MM.1S (cell line): ENCODE results near the gene IQCB1.

Source experiments
- EZH2 ChIP-seq: fragments of 300-600 bp; sonication (generic); optimal IDR thresholded peaks from 2 replicates; pipeline ENCODE3; 2017; ENCODE audit warnings: low read depth, mild to moderate bottlenecking, antibody characterized with exemption, low read length, mixed read lengths
- EZH2phosphoT487 ChIP-seq: fragments of 300-600 bp; sonication (generic); IDR thresholded peaks from 2 replicates; pipeline ENCODE4 v1.6.1; 2018; ENCODE audit warnings: antibody characterized with exemption, low read length
- TF ChIP-seq, protein P1 (sequence below): fragments of 300-600 bp; sonication (generic); IDR thresholded peaks from 2 replicates; pipeline ENCODE4 v1.5.1; 2016; ENCODE audit warnings: antibody characterized with exemption, low read length, mixed read lengths

DNA sequence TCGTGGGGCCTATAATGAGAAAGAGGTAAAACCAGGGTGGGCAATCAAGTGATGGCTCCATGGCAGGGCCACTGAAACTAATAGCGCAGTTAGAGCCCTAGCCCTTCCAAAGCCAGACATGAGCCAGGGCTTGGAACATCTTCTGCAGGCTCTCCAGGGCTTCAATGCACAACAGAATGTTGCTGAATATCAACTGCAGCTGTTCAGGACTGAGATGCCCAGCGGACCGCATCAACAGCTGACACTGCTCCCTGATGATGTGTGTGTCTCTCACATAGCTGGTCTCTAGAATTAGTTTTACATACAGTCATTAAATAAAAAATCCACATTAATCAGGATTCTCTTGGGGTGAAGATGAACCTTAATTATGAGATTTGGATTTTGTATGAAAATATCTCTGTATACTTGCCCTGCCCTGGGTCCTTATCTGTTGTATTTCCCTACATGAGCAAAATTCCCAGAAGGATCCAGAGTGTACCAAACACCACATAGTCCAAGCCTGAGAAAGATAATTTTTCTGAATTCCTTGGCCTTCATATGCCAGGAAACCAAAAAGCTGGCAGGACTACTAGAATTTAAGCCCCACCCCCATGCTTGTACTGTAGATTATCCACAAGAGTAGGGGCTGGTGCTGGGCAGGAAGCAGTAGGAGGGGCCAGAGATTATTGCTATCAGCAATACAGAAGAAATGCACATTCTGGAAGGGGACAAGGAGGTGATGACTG is 77.6 kb downstream of the IQCB1 start:
- TF ChIP-seq, protein P1, sequence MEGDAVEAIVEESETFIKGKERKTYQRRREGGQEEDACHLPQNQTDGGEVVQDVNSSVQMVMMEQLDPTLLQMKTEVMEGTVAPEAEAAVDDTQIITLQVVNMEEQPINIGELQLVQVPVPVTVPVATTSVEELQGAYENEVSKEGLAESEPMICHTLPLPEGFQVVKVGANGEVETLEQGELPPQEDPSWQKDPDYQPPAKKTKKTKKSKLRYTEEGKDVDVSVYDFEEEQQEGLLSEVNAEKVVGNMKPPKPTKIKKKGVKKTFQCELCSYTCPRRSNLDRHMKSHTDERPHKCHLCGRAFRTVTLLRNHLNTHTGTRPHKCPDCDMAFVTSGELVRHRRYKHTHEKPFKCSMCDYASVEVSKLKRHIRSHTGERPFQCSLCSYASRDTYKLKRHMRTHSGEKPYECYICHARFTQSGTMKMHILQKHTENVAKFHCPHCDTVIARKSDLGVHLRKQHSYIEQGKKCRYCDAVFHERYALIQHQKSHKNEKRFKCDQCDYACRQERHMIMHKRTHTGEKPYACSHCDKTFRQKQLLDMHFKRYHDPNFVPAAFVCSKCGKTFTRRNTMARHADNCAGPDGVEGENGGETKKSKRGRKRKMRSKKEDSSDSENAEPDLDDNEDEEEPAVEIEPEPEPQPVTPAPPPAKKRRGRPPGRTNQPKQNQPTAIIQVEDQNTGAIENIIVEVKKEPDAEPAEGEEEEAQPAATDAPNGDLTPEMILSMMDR, result no peak
- TF ChIP-seq EZH2 (no peak), EZH2phosphoT487 (no peak)
